ENCODE data around the gene LPAR1.

The LPAR1 gene

DNA sequence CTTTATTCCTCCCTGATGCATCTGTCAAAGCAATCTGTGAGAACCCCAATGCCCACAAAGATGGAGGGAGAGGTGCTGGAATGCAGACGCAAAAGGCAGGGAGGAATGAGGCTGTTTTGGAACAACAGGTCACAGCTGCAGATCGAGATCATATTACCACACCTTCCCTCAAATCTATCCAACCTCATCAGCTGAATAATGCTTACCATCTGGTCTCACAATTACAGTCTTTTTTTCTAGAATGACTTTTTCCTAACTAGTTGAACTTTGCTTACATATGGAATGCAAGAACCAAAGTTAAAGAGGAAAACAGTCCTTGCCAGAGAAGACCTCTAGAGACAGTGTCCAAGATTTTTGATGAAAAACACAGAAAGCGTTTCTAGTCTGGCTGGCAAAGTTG, 158.1 kb downstream of the LPAR1 start:
- ChIA-PET POLR2A (no interaction called here), CTCF (no interaction called here)
- no peak for DNase-seq (ENCODE audit: extremely low spot score)
- TF ChIP-seq ZNF384 (IDR thresholded peaks at IDR 0.05) (no peak), NFRKB (IDR thresholded peaks at IDR 0.05) (no peak), FOXA1 (IDR thresholded peaks at IDR 0.05) (no peak)

GRCh38 chr9:110877374-110877773, 160.9 kb downstream of the LPAR1 start:
- DNase-seq (ENCODE audit: extremely low spot score), result no peak
- ChIA-PET CTCF (no interaction called here), POLR2A (no interaction called here)
- TF ChIP-seq FOXM1 (IDR thresholded peaks at IDR 0.05; ENCODE audit: borderline replicate concordance) (no peak), ELF4 (IDR thresholded peaks at IDR 0.05) (no peak), SUZ12 (IDR thresholded peaks at IDR 0.05) (no peak), SP1 (IDR thresholded peaks at IDR 0.05) (no peak), FOXA1 (IDR thresholded peaks at IDR 0.05) (no peak), ZNF384 (IDR thresholded peaks at IDR 0.05) (no peak), NFRKB (IDR thresholded peaks at IDR 0.05) (no peak), ARNT (IDR thresholded peaks at IDR 0.05) (no peak), LEF1 (IDR thresholded peaks at IDR 0.05; ENCODE audit: borderline replicate concordance) (no peak), BHLHE40 (IDR thresholded peaks at IDR 0.05; ENCODE audit: borderline replicate concordance) (no peak), L3MBTL2 (conservative IDR thresholded peaks at IDR 0.05) (no peak), TARDBP (IDR thresholded peaks at IDR 0.05) (no peak), HDGF (IDR thresholded peaks at IDR 0.05; ENCODE audit: borderline replicate concordance) (no peak), CTBP1 (IDR thresholded peaks at IDR 0.05; ENCODE audit: borderline replicate concordance) (no peak)
- TF ChIP-seq, protein P1, sequence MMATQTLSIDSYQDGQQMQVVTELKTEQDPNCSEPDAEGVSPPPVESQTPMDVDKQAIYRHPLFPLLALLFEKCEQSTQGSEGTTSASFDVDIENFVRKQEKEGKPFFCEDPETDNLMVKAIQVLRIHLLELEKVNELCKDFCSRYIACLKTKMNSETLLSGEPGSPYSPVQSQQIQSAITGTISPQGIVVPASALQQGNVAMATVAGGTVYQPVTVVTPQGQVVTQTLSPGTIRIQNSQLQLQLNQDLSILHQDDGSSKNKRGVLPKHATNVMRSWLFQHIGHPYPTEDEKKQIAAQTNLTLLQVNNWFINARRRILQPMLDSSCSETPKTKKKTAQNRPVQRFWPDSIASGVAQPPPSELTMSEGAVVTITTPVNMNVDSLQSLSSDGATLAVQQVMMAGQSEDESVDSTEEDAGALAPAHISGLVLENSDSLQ (IDR thresholded peaks at IDR 0.05), result no peak

DNA sequence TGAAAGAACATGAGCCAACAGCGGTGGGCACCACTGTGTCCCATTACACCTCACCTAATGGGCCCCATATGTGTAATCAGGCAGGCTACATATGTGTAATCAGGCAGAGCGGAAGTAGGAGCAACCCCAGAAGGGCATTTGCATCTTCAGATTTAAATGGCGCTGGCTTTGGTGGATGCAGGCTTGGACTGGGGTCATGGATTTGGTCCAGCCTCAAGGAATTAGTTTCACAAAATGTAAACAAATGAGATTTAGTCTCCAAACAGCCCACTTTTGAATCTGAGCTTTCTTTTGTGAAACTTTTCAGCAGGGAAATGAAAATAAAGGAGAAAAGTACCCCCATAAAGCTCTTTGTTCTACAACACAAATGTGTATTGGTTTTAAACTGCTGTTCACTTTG, 161.3 kb downstream of the LPAR1 start:
- ChIA-PET CTCF (no interaction called here), POLR2A (no interaction called here)
- TF ChIP-seq ELF4 (IDR thresholded peaks at IDR 0.05) (no peak), BHLHE40 (IDR thresholded peaks at IDR 0.05; ENCODE audit: borderline replicate concordance) (no peak), L3MBTL2 (conservative IDR thresholded peaks at IDR 0.05) (no peak)
- TF ChIP-seq, protein P1 (IDR thresholded peaks at IDR 0.05), result no peak
- DNase-seq (ENCODE audit: extremely low spot score), result no peak

GRCh38 chr9:110874963-110875674, 163.2 kb downstream of the LPAR1 start:
- DNase-seq (ENCODE audit: extremely low spot score), result no peak
- ChIA-PET POLR2A (no interaction called here), CTCF (no interaction called here)
- TF ChIP-seq FOXM1 (IDR thresholded peaks at IDR 0.05; ENCODE audit: borderline replicate concordance), result no peak
- no peak for TF ChIP-seq CTBP1 (IDR thresholded peaks at IDR 0.05; ENCODE audit: borderline replicate concordance)
- TF ChIP-seq L3MBTL2 (conservative IDR thresholded peaks at IDR 0.05), result no peak
- TF ChIP-seq FOXA1 (IDR thresholded peaks at IDR 0.05), result no peak
- TF ChIP-seq ARNT (IDR thresholded peaks at IDR 0.05), result no peak
- TF ChIP-seq HDGF (IDR thresholded peaks at IDR 0.05; ENCODE audit: borderline replicate concordance), result no peak
- no peak for TF ChIP-seq SP1 (IDR thresholded peaks at IDR 0.05)
- no peak for TF ChIP-seq SUZ12 (IDR thresholded peaks at IDR 0.05)
- TF ChIP-seq TARDBP (IDR thresholded peaks at IDR 0.05), result no peak
- TF ChIP-seq LEF1 (IDR thresholded peaks at IDR 0.05; ENCODE audit: borderline replicate concordance), result no peak
- no peak for TF ChIP-seq ELF4 (IDR thresholded peaks at IDR 0.05)
- no peak for TF ChIP-seq NFRKB (IDR thresholded peaks at IDR 0.05)
- TF ChIP-seq BHLHE40 (IDR thresholded peaks at IDR 0.05; ENCODE audit: borderline replicate concordance), result no peak
- TF ChIP-seq, protein P1 (IDR thresholded peaks at IDR 0.05), result no peak
- TF ChIP-seq ZNF384 (IDR thresholded peaks at IDR 0.05), result no peak
- TF ChIP-seq FOXK2 (IDR thresholded peaks at IDR 0.05), result no peak

DNA sequence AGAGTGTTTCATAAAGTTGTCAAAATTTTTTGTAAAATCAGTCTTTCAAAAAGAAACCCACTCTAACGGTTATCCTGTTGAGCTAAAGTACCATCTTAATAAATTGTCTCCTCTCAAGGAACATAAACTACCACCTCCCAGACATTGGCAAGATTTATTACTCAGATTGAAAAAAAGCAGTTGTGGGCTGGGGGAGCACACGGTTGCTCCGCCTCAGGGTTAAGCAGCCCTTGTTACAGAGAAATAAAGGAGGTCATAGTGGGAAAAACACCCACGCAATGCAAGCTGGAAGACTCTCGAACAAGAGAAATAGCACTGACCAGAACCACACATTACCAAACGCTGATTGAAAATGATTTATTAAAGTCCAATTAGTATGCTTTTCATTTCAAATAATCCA, 165.3 kb downstream of the LPAR1 start:
- DNase-seq (ENCODE audit: extremely low spot score), result no peak
- ChIA-PET CTCF (no interaction called here), POLR2A (no interaction called here)
- TF ChIP-seq SUZ12 (IDR thresholded peaks at IDR 0.05) (no peak), L3MBTL2 (conservative IDR thresholded peaks at IDR 0.05) (no peak), HDGF (IDR thresholded peaks at IDR 0.05; ENCODE audit: borderline replicate concordance) (no peak), SP1 (IDR thresholded peaks at IDR 0.05) (no peak), ZNF384 (IDR thresholded peaks at IDR 0.05) (no peak), CTBP1 (IDR thresholded peaks at IDR 0.05; ENCODE audit: borderline replicate concordance) (no peak), FOXA1 (IDR thresholded peaks at IDR 0.05) (no peak), ELF4 (IDR thresholded peaks at IDR 0.05) (no peak), FOXK2 (IDR thresholded peaks at IDR 0.05) (no peak), NFRKB (IDR thresholded peaks at IDR 0.05) (no peak), TARDBP (IDR thresholded peaks at IDR 0.05) (no peak), FOXM1 (IDR thresholded peaks at IDR 0.05; ENCODE audit: borderline replicate concordance) (no peak), LEF1 (IDR thresholded peaks at IDR 0.05; ENCODE audit: borderline replicate concordance) (no peak), BHLHE40 (IDR thresholded peaks at IDR 0.05; ENCODE audit: borderline replicate concordance) (no peak), ARNT (IDR thresholded peaks at IDR 0.05) (no peak)
- TF ChIP-seq, protein P1 (IDR thresholded peaks at IDR 0.05), result no peak

DNA sequence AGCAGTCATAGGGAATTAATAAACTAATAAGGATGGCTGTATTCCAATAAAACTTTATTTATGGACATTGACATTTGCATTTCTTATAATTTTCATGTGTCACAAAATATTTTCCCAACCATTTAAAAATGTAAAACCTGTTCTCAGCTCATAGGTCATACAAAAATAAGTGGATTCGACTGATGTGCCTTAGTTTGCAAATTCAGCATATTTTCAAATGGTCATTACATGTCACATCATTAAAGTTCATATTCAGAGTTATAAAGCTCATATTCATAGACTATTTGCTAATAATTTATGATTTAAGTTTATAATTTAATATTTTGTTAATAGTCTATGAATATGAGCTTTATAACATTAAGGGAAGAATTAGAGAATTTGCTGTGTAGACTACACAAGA, 166.5 kb downstream of the LPAR1 start:
- ChIA-PET POLR2A (no interaction called here), CTCF (no interaction called here)
- DNase-seq (ENCODE audit: extremely low spot score), result no peak

More for the DNA sequence above, 166.5 kb downstream of the LPAR1 start:
- TF ChIP-seq FOXK2 (IDR thresholded peaks at IDR 0.05), result no peak
- TF ChIP-seq FOXM1 (IDR thresholded peaks at IDR 0.05; ENCODE audit: borderline replicate concordance), result no peak
- TF ChIP-seq SUZ12 (IDR thresholded peaks at IDR 0.05), result no peak
- no peak for TF ChIP-seq HDGF (IDR thresholded peaks at IDR 0.05; ENCODE audit: borderline replicate concordance)
- no peak for TF ChIP-seq ARNT (IDR thresholded peaks at IDR 0.05)
- no peak for TF ChIP-seq L3MBTL2 (conservative IDR thresholded peaks at IDR 0.05)
- no peak for TF ChIP-seq LEF1 (IDR thresholded peaks at IDR 0.05; ENCODE audit: borderline replicate concordance)
- no peak for TF ChIP-seq NFRKB (IDR thresholded peaks at IDR 0.05)
- no peak for TF ChIP-seq ELF4 (IDR thresholded peaks at IDR 0.05)
- no peak for TF ChIP-seq CTBP1 (IDR thresholded peaks at IDR 0.05; ENCODE audit: borderline replicate concordance)
- no peak for TF ChIP-seq FOXA1 (IDR thresholded peaks at IDR 0.05)
- TF ChIP-seq, protein P1 (IDR thresholded peaks at IDR 0.05), result no peak
- TF ChIP-seq TARDBP (IDR thresholded peaks at IDR 0.05), result no peak
- TF ChIP-seq BHLHE40 (IDR thresholded peaks at IDR 0.05; ENCODE audit: borderline replicate concordance), result no peak
- no peak for TF ChIP-seq ZNF384 (IDR thresholded peaks at IDR 0.05)
- TF ChIP-seq SP1 (IDR thresholded peaks at IDR 0.05), result no peak
